CD4-positive, alpha-beta T cell treated with Interleukin-15 for 4 hours (primary cell): Measurements from ENCODE around the gene ABTB1.

Source experiments
- DNase-seq: peaks from one replicate; pipeline ENCODE4 v3.0.0-alpha.2; 2020; ENCODE audit warnings: low spot score

The ABTB1 gene

DNA sequence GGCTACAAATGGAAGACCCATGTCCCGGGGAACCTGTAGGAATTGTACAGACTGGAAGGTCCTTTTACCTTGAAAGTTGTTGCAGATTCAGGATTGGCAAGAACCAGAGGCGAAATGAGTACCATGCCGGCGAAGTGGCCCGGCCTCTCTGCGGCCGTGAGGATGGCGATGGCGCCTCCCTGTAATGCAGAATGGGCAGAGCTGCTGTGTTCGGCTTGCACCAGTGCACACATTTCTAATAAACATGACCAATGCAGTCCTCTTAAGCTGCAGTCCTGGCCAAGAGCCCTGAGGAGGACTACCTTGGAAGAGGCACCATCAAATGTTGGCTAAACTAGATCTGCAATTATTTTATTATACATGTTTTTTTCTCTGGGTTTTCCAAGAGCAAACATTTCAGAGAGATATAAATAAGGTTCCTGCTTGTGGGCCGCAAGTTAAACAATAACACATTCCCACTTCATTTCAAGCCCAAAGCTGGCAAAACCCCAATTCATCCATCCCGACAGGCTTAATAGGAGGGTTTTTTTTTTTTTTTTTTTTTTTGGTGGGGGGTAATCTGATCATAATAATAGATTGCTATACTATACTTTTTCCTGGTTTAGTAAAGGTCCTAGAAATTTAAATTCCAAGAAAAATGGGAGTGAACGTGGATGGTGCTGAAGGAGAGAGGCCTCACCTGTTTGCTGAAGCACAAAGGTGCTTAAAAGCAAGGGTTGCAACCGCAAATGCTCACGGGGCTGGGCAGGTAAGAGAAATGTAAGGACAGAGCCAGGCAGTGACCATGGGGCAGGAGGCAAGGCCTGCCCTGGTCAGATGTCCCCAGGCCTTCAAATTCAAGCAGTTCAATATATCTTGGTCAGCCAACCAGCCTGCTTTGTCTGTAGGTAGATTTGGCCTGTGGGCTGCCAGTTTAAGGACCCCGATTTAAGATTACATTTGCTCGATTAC lies 48.5 kb downstream of the ABTB1 start:
- DNase-seq: no peak

DNA sequence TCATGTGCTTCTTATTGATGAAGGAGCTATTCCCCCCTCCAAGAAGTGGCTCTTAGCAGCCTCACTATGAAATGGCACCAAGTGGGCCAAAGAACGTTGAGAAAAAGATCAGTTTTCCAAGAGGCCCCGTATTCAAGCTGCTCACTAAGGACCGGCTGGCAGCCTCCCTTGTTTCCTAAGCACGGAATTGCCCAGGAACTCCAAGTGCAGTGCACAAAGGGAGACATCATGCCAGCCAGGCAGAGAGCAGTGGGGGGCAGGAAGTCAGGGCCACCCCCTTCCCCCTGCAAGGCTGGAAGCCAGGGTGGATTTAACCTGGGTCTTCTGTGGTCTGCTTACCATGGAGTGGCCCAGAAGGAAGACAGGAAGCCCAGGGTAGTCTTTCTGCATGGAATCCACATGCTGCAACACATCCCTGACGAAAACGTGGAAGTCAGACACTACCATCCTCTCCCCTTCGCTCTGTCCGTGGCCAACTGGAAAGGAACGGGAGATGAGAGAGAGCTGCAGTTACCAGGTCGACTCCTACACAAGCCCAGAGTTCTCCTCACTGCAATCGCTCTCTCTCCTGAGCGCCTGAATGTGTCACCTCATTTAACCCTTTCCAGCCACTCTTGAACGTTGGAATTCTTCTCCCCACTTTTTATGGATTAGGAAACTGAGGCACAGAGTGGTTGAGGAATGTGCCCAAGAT lies 49.5 kb downstream of the ABTB1 start:
- no peak for DNase-seq

DNA sequence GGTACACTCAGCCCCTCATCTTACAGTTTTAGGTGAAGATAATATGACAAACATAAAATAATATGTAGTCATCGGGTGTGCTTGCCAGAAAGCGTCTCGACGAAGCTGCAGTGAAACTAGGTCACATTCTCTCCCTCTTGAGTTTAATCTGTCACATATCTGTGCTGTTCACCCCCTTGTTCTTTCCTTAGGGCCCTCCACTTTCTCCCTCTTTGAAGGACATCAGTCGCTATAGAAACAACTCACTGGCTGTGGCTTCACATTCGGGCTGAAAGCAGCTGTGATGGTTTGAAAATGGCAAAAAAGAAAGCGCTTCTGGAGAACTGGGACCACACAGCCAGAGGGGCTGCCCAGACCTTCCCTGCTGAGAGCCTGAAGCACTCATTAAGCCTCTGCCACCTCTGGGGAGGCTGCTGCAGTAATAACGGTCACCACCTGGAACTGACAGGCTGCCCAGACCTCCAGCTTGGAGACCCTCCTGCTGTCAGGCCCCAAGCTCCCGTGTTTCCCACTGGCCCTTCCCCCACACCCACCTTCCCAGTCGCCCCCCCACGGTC lies 50.3 kb downstream of the ABTB1 start:
- DNase-seq: no peak

DNA sequence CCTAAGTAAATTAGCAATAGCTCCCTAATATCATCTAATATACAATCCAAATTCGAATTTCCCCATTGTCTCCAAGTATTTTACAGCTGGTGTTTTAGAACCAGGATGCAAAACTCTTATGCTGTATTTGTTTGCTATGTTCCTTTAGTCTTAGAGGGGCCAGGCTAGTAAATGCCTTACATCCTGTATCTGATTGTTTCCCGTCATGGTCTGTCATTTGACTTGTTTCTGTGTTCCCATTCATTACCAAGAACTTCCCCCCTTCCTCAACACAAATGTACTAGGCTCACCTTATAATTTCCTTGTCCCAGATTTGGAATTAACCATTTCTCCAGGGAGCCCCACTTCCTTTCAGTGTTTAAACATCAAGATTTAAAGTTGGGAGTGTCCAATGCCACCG lies 54.1 kb downstream of the ABTB1 start:
- no peak for DNase-seq

DNA sequence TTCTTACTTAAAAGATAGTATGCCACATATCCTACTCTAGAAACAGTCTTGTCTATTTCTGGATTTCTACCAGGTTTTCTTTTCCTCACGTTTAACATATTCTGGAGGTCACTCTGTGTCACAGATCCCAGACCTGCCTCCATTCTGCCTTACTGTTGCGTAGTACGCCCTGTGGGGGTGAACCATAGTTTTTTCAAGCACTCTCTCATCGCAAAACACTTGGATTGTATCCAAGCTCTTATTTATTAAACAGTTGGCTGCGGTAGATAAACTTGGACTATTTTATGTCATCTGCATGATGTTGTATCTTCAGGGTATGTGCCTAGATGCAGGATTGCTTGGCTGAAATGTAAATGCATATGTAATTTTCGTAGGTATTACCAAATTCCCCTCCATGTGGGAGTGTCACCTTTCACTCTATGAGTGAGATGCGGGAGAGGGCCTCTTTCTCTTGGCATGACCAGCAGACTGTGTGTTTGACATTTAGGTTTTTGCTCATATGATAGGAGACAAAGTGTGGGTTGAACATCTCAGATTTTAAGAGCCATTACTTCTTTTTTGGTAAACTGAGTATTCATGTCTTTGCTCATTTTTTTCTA lies 55.8 kb downstream of the ABTB1 start:
- DNase-seq: no peak

DNA sequence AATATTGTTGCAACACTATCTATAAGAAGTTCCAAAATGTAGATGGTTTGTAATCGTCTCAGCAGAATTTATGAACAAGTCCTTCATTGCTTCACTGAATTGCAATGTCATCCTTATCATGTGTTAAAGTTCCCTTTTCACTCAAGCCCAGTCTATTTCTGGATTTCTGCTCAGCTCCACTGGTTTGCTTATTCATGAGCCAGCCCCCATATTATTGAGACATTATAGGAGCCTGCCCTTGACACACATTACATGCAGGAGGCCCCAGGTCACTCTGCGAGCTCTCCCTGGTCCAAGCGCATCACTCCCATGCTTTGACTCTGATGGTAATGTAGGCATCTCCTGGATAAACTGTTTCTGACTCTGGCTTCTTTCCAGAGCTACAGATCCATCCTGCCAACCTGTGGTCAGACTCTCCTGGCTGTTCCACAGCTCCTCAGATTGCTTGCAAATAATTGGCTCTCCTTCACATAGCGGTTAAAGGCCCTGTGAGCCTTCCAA lies 56.9 kb downstream of the ABTB1 start:
- DNase-seq: no peak

DNA sequence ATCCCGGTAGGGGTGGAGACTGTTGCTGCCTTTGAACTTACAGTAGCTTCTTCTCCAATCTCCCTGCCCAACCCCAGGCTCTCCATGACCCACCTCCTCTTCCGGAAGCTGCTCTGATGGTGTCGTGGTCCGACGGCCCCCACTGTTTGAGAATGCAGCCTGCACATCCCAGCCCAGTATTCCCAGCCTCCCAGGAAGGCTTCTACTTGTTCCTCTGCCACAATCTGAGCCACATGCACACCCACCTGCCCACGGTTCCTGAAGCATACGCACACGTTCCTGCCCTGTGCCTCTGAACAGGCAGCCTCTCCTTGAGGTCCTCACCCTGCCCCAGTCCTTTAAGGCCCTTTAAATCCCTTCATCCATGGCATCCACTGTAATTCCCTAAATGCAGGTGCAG lies 57.4 kb downstream of the ABTB1 start:
- no peak for DNase-seq
